K562 (cell line): ENCODE measurements around the gene C2orf72. TPM values are rescaled to one million over a fixed set of nuclear protein-coding genes. Genes with fewer than 3 reads are reported as not detected.

ENCODE experiments used
- ATAC-seq: fragments of 200-7000 bp; cut with Tn5 transposase; 3 replicates; pipeline ENCODE4 v1.9.1; 2020; ENCODE audit warnings: moderate library complexity
- BruUV-seq: library from RNA; stranded (reverse); fragments of 400-500 nt; replicated peaks from 2 replicates; lab custom pipeline; 2021; lab: Mats Ljungman, UMichigan
- CTCF ChIA-PET: fragments of 300-600 bp; formaldehyde crosslinking; extraction: SDS; loops from one replicate; lab custom pipeline; 2021; ENCODE audit warnings: low intra/inter-chr PET ratio; lab: Yijun Ruan, JAX
- POLR2A ChIA-PET: fragments of 300-600, 350-650 bp; sonication (Branson Sonifier 250); formaldehyde crosslinking; extraction: SDS; loops from one replicate; lab custom pipeline; 2021; ENCODE audit warnings: antibody characterized with exemption, inconsistent platforms; lab: Yijun Ruan, JAX
- DNase-seq, 4 experiments: peaks; one replicate each; pipeline versions ENCODE4 v3.0.0 to v3.0.0-alpha.2; 2011 to 2018; ENCODE audit warnings: low spot score in 3 of 4, mixed read lengths in 3 of 4; ENCODE audit errors: extremely low read depth in 1 of 4
- FAIRE-seq: peaks from 2 replicates; lab custom pipeline; 2011; peaks lifted over from hg19 to GRCh38; lab: Jason Lieb, UNC
- H2AFZ ChIP-seq: 2 replicates; pipeline ENCODE4 v1.6.0; 2011; ENCODE audit warnings: low read depth, low read length, control low read depth, inconsistent platforms
- H3K27ac ChIP-seq: fragments of 200-600 bp; 3 replicates; pipeline ENCODE4 v1.8.0; 2011; ENCODE audit warnings: low read depth, mild to moderate bottlenecking, control low read depth, inconsistent platforms, low read length, moderate library complexity, mixed read lengths; ENCODE audit errors: extremely low read depth
- H3K27me3 ChIP-seq, 2 experiments: fragments of 300-600 bp in 1 of 2; 2 replicates in 1 of 2; 3 replicates in 1 of 2; pipeline versions ENCODE4 v1.6.0 to v1.8.0; 2011; ENCODE audit warnings: inconsistent platforms in 2 of 2, low read length in 2 of 2, mild to moderate bottlenecking in 1 of 2, mixed read lengths in 1 of 2, moderate library complexity in 1 of 2; ENCODE audit not compliant: control insufficient read depth in 2 of 2, insufficient read depth in 2 of 2
- H3K36me3 ChIP-seq: fragments of 300-600 bp; 3 replicates; pipeline ENCODE4 v1.8.0; 2011; ENCODE audit warnings: mild to moderate bottlenecking, low read length, inconsistent platforms; ENCODE audit not compliant: control insufficient read depth, insufficient read depth
- H3K4me1 ChIP-seq, 2 experiments: fragments of 200-600 bp in 1 of 2; replicated peaks in 1 of 2; 2 replicates in 1 of 2; 3 replicates in 1 of 2; pipeline versions ENCODE4 v1.5.1 to v1.8.0; 2011; ENCODE audit warnings: inconsistent platforms in 2 of 2, low read length in 2 of 2, mild to moderate bottlenecking in 1 of 2, mixed read lengths in 1 of 2, moderate library complexity in 1 of 2; ENCODE audit not compliant: control insufficient read depth in 2 of 2, insufficient read depth in 2 of 2
- H3K4me2 ChIP-seq: 2 replicates; pipeline ENCODE4 v1.6.1; 2011; ENCODE audit warnings: low read length, control low read depth, inconsistent platforms, mixed read lengths; ENCODE audit not compliant: insufficient read depth
- H3K4me3 ChIP-seq: fragments of 200-600 bp; sonication (generic), shearing (Covaris generic); 2 replicates; pipeline ENCODE4 v1.5.1; 2016; ENCODE audit warnings: control low read depth, inconsistent platforms
- H3K79me2 ChIP-seq: fragments of 200-600 bp; 3 replicates; pipeline ENCODE4 v1.8.0; 2011; ENCODE audit warnings: low read length, inconsistent platforms; ENCODE audit not compliant: control insufficient read depth, insufficient read depth
- H3K9ac ChIP-seq, 2 experiments: 2 replicates each; pipeline versions ENCODE4 v1.6.0 to v1.6.1; 2011; ENCODE audit warnings: low read depth in 2 of 2, low read length in 2 of 2, control low read depth in 1 of 2, inconsistent platforms in 1 of 2, mild to moderate bottlenecking in 1 of 2, mixed read lengths in 1 of 2; ENCODE audit not compliant: insufficient read depth in 1 of 2
- H3K9me1 ChIP-seq: one replicate; pipeline ENCODE4 v1.6.0; 2011; ENCODE audit warnings: inconsistent platforms, mild to moderate bottlenecking, low read length, moderate library complexity; ENCODE audit not compliant: control insufficient read depth, insufficient read depth
- H3K9me3 ChIP-seq: replicated peaks from 2 replicates; pipeline ENCODE4 v1.5.1; 2011; ENCODE audit warnings: low read depth, low read length, inconsistent platforms; ENCODE audit not compliant: control insufficient read depth, insufficient read depth
- H4K20me1 ChIP-seq: replicated peaks from 2 replicates; pipeline ENCODE4 v1.6.1; 2011; ENCODE audit warnings: low read length, inconsistent platforms, mixed read lengths; ENCODE audit not compliant: control insufficient read depth, insufficient read depth
- BRCA1 ChIP-seq, 2 experiments: fragments of 450-650 bp in 1 of 2; sonication (generic) in 1 of 2; formaldehyde crosslinking in 1 of 2; IDR thresholded peaks; 2 replicates each; pipeline versions ENCODE4 v1.5.0 to v1.6.1; 2017 to 2020; ENCODE audit warnings: mild to moderate bottlenecking in 1 of 2, missing genetic modification reagents in 1 of 2
- CBX2 ChIP-seq: fragments of 200-600 bp; sonication (generic); IDR thresholded peaks from one replicate; pipeline ENCODE4 v1.6.1; 2012; ENCODE audit warnings: mild to moderate bottlenecking, low read length, inconsistent platforms; ENCODE audit not compliant: insufficient read depth, poor library complexity, severe bottlenecking
- ETV6 ChIP-seq, 3 experiments: fragments of 150-350 bp in 1 of 3; sonication (generic) in 1 of 3; formaldehyde crosslinking in 1 of 3; IDR thresholded peaks; 2 replicates each; pipeline versions ENCODE4 v1.6.1 to v1.8.0; 2014 to 2022; ENCODE audit warnings: borderline replicate concordance in 2 of 3, low read depth in 2 of 3, antibody characterized with exemption in 1 of 3, low read length in 1 of 3, mild to moderate bottlenecking in 1 of 3, missing genetic modification reagents in 1 of 3
- RUNX1 ChIP-seq: sonication (generic); IDR thresholded peaks from 2 replicates; pipeline ENCODE4 v1.6.1; 2016; ENCODE audit warnings: antibody characterized with exemption, low read depth
- U2AF1 ChIP-seq: fragments of 200-400 bp; formaldehyde crosslinking; optimal IDR thresholded peaks from 2 replicates; pipeline ENCODE3; 2017; ENCODE audit warnings: mild to moderate bottlenecking, low read depth, low read length, moderate library complexity
- ZBTB1 ChIP-seq: sonication (generic); formaldehyde crosslinking; IDR thresholded peaks from 2 replicates; pipeline ENCODE4 v1.8.1; 2023; ENCODE audit warnings: missing genetic modification reagents, low read depth, mild to moderate bottlenecking, borderline replicate concordance
- WGBS: fragments of 100-300 bp; shearing (Covaris generic); methylation state at CpG from one replicate; pipeline ENCODE4 v1.1.6; 2016; ENCODE audit warnings: low coverage, mixed read lengths; ENCODE audit not compliant: insufficient coverage; ENCODE audit errors: missing lambda C conversion rate; 5-methylcytosine and 5-hydroxymethylcytosine counted together
- in situ Hi-C: fragments of 300-500 bp; cut with MboI; formaldehyde crosslinking; loops from 4 replicates; pipeline ENCODE4 v1.15.0; 2018; ENCODE audit warnings: inconsistent platforms, mixed read lengths
- intact Hi-C: fragments of 100-400 bp; cut with micrococcal nuclease; formaldehyde crosslinking; loops from 2 replicates; pipeline ENCODE4 v1.14.2; 2022
- polyA plus RNA-seq, 8 experiments: library from polyadenylated mRNA; depleted of rRNA in 4 of 8; stranded (reverse) in 5 of 8; unstranded in 3 of 8; fragments of >200 nt; fragmentation: Nextera tagmentation in 2 of 8; fragmentation: Illumina TruSeq in 1 of 8; extraction: Ambion mirVana in 2 of 8; extraction: Trizol in 1 of 8; gene quantifications; 2 replicates each; pipeline versions ENCODE4 v1.2.1 to v1.2.3, GENCODE V29; 2011 to 2014; ENCODE audit warnings: inconsistent platforms in 1 of 8, missing spikeins in 1 of 8
- total RNA-seq, 7 experiments: library from RNA; depleted of rRNA in 6 of 7; stranded (reverse); fragments of >200 nt in 6 of 7; fragmentation: Illumina TruSeq in 2 of 7; extraction: Trizol in 2 of 7; gene quantifications; 2 replicates each; pipeline versions ENCODE4 v1.2.1 to v1.2.3, GENCODE V29; 2011 to 2021; ENCODE audit warnings: low replicate concordance in 1 of 7
- TF ChIP-seq, protein P1 (sequence below), 2 experiments: IDR thresholded peaks in 1 of 2; conservative IDR thresholded peaks in 1 of 2; 2 replicates each; pipeline ENCODE4 v1.6.1; 2016; ENCODE audit warnings: low read depth in 2 of 2, mild to moderate bottlenecking in 1 of 2, missing compliant biosample characterization in 1 of 2, missing genetic modification characterization in 1 of 2, moderate library complexity in 1 of 2
- TF ChIP-seq, protein P2 (sequence below), 3 experiments: fragments of 200-800 bp in 1 of 3; sonication (Bioruptor generic) in 1 of 3; sonication (generic) in 1 of 3; formaldehyde crosslinking in 1 of 3; IDR thresholded peaks; 2 replicates each; pipeline versions ENCODE4 v1.6.1 to v1.8.0; 2016 to 2022; ENCODE audit warnings: mild to moderate bottlenecking in 2 of 3, missing compliant biosample characterization in 2 of 3, missing genetic modification characterization in 2 of 3, missing genetic modification reagents in 1 of 3
- TF ChIP-seq, protein P3 (sequence below): conservative IDR thresholded peaks from 2 replicates; pipeline ENCODE4 v1.6.1; 2011; ENCODE audit warnings: low read depth, mild to moderate bottlenecking, low read length; ENCODE audit not compliant: control insufficient read depth
- TF ChIP-seq, protein P4 (sequence below), 3 experiments: IDR thresholded peaks in 2 of 3; conservative IDR thresholded peaks in 1 of 3; 2 replicates each; pipeline ENCODE4 v1.5.1; 2011 to 2012; ENCODE audit warnings: low read length in 3 of 3, mild to moderate bottlenecking in 3 of 3, control low read depth in 2 of 3, improper control_type of control experiment in 1 of 3, inconsistent platforms in 1 of 3, low read depth in 1 of 3, mixed read lengths in 1 of 3, moderate library complexity in 1 of 3; ENCODE audit not compliant: insufficient read depth in 2 of 3

Gene C2orf72
- total and polyA plus RNA-seq, 9 of the 15 experiments (the other 6 are each of a cell fraction or from before 2014, with no cell fraction given): 0.08 to 0.18 (median 0.11) TPM; not detected in 6

DNA sequence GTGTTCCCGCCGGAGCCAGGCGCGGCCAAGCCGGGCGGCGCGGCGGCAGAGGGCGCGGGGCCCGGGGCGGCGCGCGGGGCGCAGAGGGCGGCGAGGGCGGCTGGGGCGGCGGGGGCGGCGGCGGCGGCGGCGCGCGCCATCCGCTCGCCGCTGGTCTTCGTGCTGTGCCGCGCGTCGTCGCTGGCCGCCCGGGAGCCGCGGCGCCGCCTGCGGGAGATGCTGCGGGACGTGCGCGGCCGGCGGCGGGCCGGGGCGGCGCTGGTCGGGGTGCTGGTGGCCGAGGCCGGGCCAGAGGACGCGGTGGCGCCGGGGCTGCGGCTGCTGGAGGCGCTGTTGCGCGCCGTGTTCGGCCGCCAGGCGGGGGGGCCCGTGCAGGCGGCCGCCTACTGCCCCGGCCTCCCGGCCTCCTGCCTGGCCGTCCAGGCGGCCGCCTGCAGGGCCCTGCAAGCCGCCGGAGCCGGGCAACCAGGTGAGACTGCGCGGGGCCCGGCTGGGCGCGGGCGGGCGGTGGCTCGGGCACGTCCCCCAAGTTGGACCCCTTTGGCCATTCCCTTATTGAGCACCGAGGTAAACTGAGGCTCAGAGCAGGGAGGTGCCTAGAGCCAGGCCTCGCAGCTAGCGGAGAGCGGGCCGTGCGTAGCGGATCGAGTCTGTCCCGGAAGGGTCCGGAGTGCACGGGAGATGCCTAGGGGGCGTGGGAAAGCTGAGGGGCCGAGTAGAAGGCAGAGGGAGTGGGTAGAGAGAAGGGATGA, 584 bp downstream of the C2orf72 start:
- no peak overlapping the region for H3K4me3 ChIP-seq
- H3K9me3 ChIP-seq: no peaks in the 10 kb centered on the region
- FAIRE-seq: no peak
- intact Hi-C loops (no loop called here), in situ Hi-C loops (no loop called here)
- no peaks in the 10 kb centered on the region for H3K79me2 ChIP-seq
- ChIA-PET CTCF (interaction anchor here (0.7 kb wide), 1 partner anchor 29 kb away, joined by 3 read pairs; no protein-coding TSS in a partner anchor), POLR2A (no interaction called here)
- H3K9me1 ChIP-seq: no peaks in the 10 kb centered on the region
- no TSS peak for BruUV-seq
- H3K4me2 ChIP-seq: no peak overlapping the region
- H3K27me3 ChIP-seq: peaks cover 12 to 31% of the 10 kb centered on the region in 2 experiments
- 42% methylated on average over 3 of the region's 104 CpGs for WGBS
- H3K4me1 ChIP-seq: peaks cover 0 to 11% of the 10 kb centered on the region in 2 experiments; a peak in 2 of 5 replicates
- H3K36me3 ChIP-seq: no peaks in the 10 kb centered on the region
- peak in 3 of 4 experiments; percentile 24 to 37 (median 34) for DNase-seq
- no peak overlapping the region for H3K27ac ChIP-seq
- H4K20me1 ChIP-seq: no peaks in the 10 kb centered on the region
- H3K9ac ChIP-seq: no peak overlapping the region
- ATAC-seq: peak; percentile 77
- no peak overlapping the region for H2AFZ ChIP-seq
- TF ChIP-seq RUNX1 (no peak), BRCA1 (IDR thresholded peaks at IDR 0.05) (no peak), BRCA1 (CRISPR knock-in tag; IDR thresholded peaks at IDR 0.05) (no peak), ETV6 (IDR thresholded peaks at IDR 0.05; ENCODE audit: borderline replicate concordance in 1 of 2, low read depth in 2 of 2, low read length in 1 of 2) (no peak), ETV6 (CRISPR knock-in tag; IDR thresholded peaks at IDR 0.05; ENCODE audit: borderline replicate concordance) (no peak), ZBTB1 (CRISPR knock-in tag) (0 out of 2 replicates have a peak, but pooled peaks have one; percentile 25), CBX2 (no peak), U2AF1 (no peak)
- TF ChIP-seq, protein P1, sequence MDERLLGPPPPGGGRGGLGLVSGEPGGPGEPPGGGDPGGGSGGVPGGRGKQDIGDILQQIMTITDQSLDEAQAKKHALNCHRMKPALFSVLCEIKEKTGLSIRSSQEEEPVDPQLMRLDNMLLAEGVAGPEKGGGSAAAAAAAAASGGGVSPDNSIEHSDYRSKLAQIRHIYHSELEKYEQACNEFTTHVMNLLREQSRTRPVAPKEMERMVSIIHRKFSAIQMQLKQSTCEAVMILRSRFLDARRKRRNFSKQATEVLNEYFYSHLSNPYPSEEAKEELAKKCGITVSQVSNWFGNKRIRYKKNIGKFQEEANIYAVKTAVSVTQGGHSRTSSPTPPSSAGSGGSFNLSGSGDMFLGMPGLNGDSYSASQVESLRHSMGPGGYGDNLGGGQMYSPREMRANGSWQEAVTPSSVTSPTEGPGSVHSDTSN (CRISPR knock-in tag; IDR thresholded peaks at IDR 0.05; ENCODE audit: low read depth): no peak
- TF ChIP-seq, protein P1 (tag; conservative IDR thresholded peaks at IDR 0.05; ENCODE audit: low read depth): no peak
- TF ChIP-seq, protein P2, sequence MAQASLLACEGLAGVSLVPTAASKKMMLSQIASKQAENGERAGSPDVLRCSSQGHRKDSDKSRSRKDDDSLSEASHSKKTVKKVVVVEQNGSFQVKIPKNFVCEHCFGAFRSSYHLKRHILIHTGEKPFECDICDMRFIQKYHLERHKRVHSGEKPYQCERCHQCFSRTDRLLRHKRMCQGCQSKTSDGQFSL (CRISPR knock-in tag; IDR thresholded peaks at IDR 0.05): no peak
- TF ChIP-seq, protein P2 (tag; IDR thresholded peaks at IDR 0.05): no peak
- TF ChIP-seq, protein P3, sequence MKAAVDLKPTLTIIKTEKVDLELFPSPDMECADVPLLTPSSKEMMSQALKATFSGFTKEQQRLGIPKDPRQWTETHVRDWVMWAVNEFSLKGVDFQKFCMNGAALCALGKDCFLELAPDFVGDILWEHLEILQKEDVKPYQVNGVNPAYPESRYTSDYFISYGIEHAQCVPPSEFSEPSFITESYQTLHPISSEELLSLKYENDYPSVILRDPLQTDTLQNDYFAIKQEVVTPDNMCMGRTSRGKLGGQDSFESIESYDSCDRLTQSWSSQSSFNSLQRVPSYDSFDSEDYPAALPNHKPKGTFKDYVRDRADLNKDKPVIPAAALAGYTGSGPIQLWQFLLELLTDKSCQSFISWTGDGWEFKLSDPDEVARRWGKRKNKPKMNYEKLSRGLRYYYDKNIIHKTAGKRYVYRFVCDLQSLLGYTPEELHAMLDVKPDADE: no peak
- TF ChIP-seq, protein P4, sequence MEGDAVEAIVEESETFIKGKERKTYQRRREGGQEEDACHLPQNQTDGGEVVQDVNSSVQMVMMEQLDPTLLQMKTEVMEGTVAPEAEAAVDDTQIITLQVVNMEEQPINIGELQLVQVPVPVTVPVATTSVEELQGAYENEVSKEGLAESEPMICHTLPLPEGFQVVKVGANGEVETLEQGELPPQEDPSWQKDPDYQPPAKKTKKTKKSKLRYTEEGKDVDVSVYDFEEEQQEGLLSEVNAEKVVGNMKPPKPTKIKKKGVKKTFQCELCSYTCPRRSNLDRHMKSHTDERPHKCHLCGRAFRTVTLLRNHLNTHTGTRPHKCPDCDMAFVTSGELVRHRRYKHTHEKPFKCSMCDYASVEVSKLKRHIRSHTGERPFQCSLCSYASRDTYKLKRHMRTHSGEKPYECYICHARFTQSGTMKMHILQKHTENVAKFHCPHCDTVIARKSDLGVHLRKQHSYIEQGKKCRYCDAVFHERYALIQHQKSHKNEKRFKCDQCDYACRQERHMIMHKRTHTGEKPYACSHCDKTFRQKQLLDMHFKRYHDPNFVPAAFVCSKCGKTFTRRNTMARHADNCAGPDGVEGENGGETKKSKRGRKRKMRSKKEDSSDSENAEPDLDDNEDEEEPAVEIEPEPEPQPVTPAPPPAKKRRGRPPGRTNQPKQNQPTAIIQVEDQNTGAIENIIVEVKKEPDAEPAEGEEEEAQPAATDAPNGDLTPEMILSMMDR (IDR thresholded peaks at IDR 0.05 in 2 of 3, conservative IDR thresholded peaks at IDR 0.05 in 1 of 3; ENCODE audit: insufficient read depth in 2 of 3, low read depth in 1 of 3, low read length in 3 of 3): peak in 1 of 3 experiments; percentile 39; a peak in 1 of 6 replicates
